Body of pancreas (tissue), 4 donors: ENCODE results near the gene DIPK1A. TPM values are rescaled to one million over a fixed set of nuclear protein-coding genes. Genes with fewer than 3 reads are reported as not detected.
"Not testable (repeated sequence)": the region's sequence is repeated elsewhere in the genome, so short reads cannot be mapped to it uniquely, and the experiment has no call there.

Source experiments
- ATAC-seq: fragments of 150-250 bp; one replicate; pipeline ENCODE4 v1.9.1; 2016
- DNase-seq, 4 donors: peaks; one replicate each; pipeline ENCODE4 v3.0.0-alpha.2; 2019
- H3K27ac ChIP-seq, 4 donors: fragments of 200-600 bp; sonication (generic); 1 replicate in 3 of 4; 2 replicates in 1 of 4; pipeline versions ENCODE4 v1.5.1 to v1.6.1; 2016 to 2019; ENCODE audit warnings: mild to moderate bottlenecking in 1 of 4, mixed read lengths in 1 of 4, moderate library complexity in 1 of 4
- H3K27me3 ChIP-seq, 2 donors: fragments of 200-600 bp; sonication (generic); one replicate each; pipeline ENCODE4 v1.6.0; 2016; ENCODE audit warnings: mild to moderate bottlenecking in 1 of 2
- H3K36me3 ChIP-seq, 2 donors: fragments of 200-600 bp; sonication (generic); replicated peaks in 1 of 2; 2 replicates each; pipeline ENCODE4 v1.5.1; 2016; ENCODE audit warnings: low read depth in 2 of 2; ENCODE audit not compliant: insufficient read depth in 1 of 2
- H3K4me1 ChIP-seq: fragments of 200-600 bp; sonication (generic); one replicate; pipeline ENCODE4 v1.6.0; 2016
- H3K4me3 ChIP-seq, 2 donors: fragments of 200-600 bp; sonication (generic); 1 replicate in 1 of 2; 2 replicates in 1 of 2; pipeline ENCODE4 v1.5.1; 2016 to 2019
- H3K9me3 ChIP-seq, 3 donors: fragments of 200-600 bp; sonication (generic); 1 replicate in 2 of 3; 2 replicates in 1 of 3; pipeline ENCODE4 v1.5.1; 2016
- POLR2A ChIP-seq, 3 donors: fragments of 450-650 bp; IDR thresholded peaks; one replicate each; pipeline ENCODE4 v1.6.1; 2016; ENCODE audit warnings: antibody characterized with exemption in 3 of 3, mild to moderate bottlenecking in 2 of 3
- whole genome bisulfite sequencing, 2 donors: methylation state at CpG; one replicate each; pipeline ENCODE4 v1.1.5; 2017; 5-methylcytosine and 5-hydroxymethylcytosine counted together
- intact Hi-C: fragments of 100-400 bp; cut with DNase I; formaldehyde crosslinking; loops from one replicate; pipeline ENCODE4 v1.15.1; 2023
- total RNA-seq, 2 donors: library from RNA; depleted of rRNA; stranded (reverse); fragments of >200 nt; gene quantifications; one replicate each; pipeline ENCODE4 v1.1.0, GENCODE V29; 2016
- TF ChIP-seq, protein P1 (sequence below), 7 experiments: fragments of 450-650 bp in 4 of 7; fragments of 200-600 bp in 3 of 7; sonication (generic) in 3 of 7; IDR thresholded peaks; one replicate each; pipeline ENCODE4 v1.5.1; 2016 to 2019; ENCODE audit warnings: antibody characterized with exemption in 7 of 7

DIPK1A gene
- total RNA-seq, 2 donors from 2014 or later = 3.9 to 8.2 TPM

DNA sequence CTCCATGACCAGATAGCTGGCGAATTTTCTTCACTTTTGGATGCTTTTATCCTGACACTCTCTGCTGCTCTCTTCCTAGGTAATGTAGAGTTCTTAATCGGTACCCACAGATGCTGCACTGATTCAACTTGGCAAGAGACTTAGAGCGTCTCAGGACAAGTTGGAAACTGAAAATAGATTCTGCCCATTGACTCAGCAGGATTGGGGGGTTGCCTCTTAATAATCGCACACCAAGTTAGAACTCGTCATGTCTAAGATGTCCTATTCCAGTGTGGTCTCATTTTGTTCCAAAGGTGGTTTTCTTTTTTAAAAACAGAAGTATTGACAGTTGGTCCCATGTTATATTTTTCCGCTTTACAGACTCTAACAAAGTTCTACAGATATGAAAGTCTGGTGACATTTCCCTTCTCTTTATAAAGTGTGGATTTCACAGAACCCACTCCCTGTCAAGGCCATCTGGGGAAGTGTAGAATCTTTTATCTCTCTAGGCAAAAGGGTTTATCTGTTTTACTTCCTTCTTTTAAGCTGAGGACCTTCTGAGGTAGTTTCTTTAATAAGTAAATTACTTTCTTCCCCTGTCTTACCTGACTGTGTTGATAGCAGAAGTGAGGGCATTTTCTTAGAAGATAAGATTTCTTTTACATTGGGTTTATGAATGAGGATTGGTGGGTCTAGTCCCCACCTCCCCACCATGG, 12.1 kb upstream of the DIPK1A start:
- no peak for DNase-seq
- no peak overlapping the region for H3K27ac ChIP-seq
- TF ChIP-seq, protein P1, sequence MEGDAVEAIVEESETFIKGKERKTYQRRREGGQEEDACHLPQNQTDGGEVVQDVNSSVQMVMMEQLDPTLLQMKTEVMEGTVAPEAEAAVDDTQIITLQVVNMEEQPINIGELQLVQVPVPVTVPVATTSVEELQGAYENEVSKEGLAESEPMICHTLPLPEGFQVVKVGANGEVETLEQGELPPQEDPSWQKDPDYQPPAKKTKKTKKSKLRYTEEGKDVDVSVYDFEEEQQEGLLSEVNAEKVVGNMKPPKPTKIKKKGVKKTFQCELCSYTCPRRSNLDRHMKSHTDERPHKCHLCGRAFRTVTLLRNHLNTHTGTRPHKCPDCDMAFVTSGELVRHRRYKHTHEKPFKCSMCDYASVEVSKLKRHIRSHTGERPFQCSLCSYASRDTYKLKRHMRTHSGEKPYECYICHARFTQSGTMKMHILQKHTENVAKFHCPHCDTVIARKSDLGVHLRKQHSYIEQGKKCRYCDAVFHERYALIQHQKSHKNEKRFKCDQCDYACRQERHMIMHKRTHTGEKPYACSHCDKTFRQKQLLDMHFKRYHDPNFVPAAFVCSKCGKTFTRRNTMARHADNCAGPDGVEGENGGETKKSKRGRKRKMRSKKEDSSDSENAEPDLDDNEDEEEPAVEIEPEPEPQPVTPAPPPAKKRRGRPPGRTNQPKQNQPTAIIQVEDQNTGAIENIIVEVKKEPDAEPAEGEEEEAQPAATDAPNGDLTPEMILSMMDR (IDR thresholded peaks at IDR 0.05) = no peak
- no peak for TF ChIP-seq POLR2A (IDR thresholded peaks at IDR 0.05)
- H3K27me3 ChIP-seq = no peaks in the 10 kb centered on the region
- intact Hi-C loops = no loop called here
- no peaks in the 10 kb centered on the region for H3K36me3 ChIP-seq
- no peaks in the 10 kb centered on the region for H3K4me1 ChIP-seq
- 79 to 80% methylated on average over 6 of the region's 6 CpGs for WGBS, 2 donors
- no peak for ATAC-seq
- H3K4me3 ChIP-seq = no peak overlapping the region
- H3K9me3 ChIP-seq = no peaks in the 10 kb centered on the region

DNA sequence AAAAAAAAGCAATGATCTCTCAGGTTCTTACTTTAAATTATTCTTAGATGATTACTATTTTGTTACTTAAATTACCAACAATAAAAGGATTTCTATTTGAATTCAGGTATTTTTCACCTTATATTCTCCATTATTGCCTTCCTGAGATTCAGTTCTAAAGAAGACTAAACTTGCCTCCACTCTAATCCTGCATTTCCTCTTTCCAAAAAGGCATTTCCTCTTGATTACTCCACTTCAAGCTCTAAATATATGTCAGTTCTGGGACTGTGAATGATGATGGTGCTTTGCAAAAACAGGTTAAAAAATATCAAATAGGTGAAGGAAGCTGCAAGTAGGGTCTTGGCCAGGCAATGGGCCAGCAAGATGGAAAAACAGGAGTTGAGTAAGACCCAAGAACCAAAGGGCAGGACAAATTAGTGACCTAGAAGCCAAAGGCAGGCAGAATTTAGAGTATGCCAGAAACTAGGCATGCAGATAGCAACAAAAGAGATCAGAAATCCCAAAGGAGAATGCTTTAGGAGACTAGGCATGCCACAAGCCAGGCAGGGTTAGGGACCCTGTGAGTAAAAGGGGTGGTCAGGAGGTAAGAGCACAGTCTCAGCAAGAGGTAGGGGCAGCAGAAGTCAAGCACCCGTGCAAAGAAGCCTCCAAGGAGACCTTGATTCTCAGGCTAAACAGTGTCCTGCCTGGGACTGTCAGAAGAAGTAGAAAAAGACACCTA, 11.3 kb upstream of the DIPK1A start:
- DNase-seq = no peak
- Histone ChIP-seq H3K4me3 (no peak overlapping the region), H3K27me3 (no peaks in the 10 kb centered on the region), H3K27ac (no peak overlapping the region), H3K9me3 (no peaks in the 10 kb centered on the region), H3K4me1 (no peaks in the 10 kb centered on the region), H3K36me3 (no peaks in the 10 kb centered on the region)
- no peak for ATAC-seq
- intact Hi-C loops = no loop called here
- 25 to 33% methylated on average over 1 of the region's 1 CpG for WGBS, 2 donors
- TF ChIP-seq POLR2A (IDR thresholded peaks at IDR 0.05) = no peak
- TF ChIP-seq, protein P1 (IDR thresholded peaks at IDR 0.05) = no peak

DNA sequence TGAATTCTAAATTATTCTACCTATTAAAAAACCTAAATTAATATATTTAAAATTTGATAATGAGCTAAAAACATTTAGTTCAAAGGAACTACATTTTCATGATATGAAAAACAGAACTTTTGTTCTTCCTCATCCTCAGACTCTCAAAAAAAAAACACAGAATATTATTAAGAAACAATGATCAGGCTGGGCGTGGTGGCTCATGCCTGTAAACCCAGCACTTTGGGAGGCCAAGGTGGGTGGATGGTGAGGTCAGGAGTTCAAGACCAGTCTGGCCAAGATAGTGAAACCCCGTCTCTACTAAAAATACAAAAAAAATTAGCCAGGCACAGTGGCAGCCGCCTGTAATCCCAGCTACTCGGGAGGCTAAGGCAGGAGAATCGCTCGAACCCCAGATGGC, 10.7 kb upstream of the DIPK1A start:
- intact Hi-C loops, H3K9me3 ChIP-seq, H3K27me3 ChIP-seq, H3K36me3 ChIP-seq, DNase-seq, ATAC-seq, H3K27ac ChIP-seq, H3K4me3 ChIP-seq, H3K4me1 ChIP-seq: not testable (repeated sequence)
- 69 to 76% methylated on average over 6 of the region's 6 CpGs for WGBS, 2 donors

DNA sequence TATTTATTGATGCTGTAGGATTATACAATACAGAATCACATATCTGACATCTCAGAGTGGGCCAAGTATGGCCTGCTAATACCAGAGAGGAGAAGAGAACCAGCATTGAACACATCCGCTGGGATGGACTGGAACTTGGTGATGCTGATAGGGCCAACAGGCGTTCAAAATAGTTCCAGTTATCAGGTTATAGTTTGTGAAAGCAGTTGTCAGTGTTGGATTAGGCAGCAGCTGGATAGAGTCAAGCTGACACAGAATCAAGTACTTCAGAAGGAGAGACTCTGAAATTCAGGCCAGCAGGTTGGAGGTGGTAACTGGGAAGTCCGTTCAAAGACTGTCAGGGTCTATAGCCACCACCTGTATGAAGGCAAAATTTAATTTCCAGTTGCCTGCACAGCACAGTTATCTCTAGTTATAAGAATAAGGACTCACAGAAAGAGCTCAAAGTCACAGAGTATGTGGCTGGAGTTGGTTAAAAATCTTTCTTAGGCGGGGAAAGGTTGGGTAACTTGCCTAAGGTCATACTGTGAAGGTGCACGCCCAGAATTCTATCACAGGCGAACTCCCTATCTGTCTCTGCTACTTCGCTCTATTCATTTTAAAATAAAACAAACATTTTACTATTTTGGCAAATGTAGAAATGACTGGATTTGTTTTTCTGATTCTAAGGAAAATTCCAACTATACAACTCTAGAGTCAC, 9.9 kb upstream of the DIPK1A start:
- WGBS, 2 donors = 75 to 77% methylated on average over 7 of the region's 7 CpGs
- DNase-seq (no peak), ATAC-seq (no peak)
- Histone ChIP-seq H3K9me3 (no peaks in the 10 kb centered on the region), H3K36me3 (no peaks in the 10 kb centered on the region), H3K4me3 (no peak overlapping the region), H3K4me1 (no peaks in the 10 kb centered on the region), H3K27me3 (no peaks in the 10 kb centered on the region), H3K27ac (no peak overlapping the region)
- TF ChIP-seq, protein P1 (IDR thresholded peaks at IDR 0.05) = no peak
- no peak for TF ChIP-seq POLR2A (IDR thresholded peaks at IDR 0.05)
- intact Hi-C loops = no loop called here

DNA sequence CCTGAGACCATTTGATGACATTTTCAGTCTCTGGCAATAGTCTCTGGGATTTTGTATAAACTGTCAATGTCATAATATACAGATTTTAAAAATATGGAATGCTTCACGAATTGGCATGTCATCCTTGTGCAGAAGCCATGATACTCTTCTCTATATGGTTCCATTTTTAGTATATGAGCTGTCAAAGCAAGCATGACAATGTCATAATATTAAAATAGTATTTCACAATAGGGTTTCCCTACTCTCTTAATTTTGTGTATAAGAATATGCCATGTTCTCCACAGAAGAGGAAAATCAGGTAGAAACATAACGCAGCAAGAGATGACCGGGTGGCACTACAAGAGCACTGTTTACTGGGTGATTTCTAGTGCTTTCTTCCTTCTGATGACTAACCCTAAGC, 8.3 kb upstream of the DIPK1A start:
- Histone ChIP-seq H3K4me3 (no peak overlapping the region), H3K36me3 (no peaks in the 10 kb centered on the region), H3K27me3 (no peaks in the 10 kb centered on the region), H3K27ac (no peak overlapping the region), H3K9me3 (no peaks in the 10 kb centered on the region), H3K4me1 (no peaks in the 10 kb centered on the region)
- ATAC-seq (no peak), DNase-seq (no peak)
- no peak for TF ChIP-seq POLR2A (IDR thresholded peaks at IDR 0.05)
- TF ChIP-seq, protein P1 (IDR thresholded peaks at IDR 0.05) = no peak
- 73 to 80% methylated on average over 3 of the region's 3 CpGs for WGBS, 2 donors
- intact Hi-C loops = no loop called here
